ENCODE results near the gene ZNF490.

ZNF490 gene

GRCh38 chr19:12641456-12641855, 30.8 kb upstream of the ZNF490 start:
- no peaks in the 10 kb centered on the region for H3K4me1 ChIP-seq (ENCODE audit: control insufficient read depth, insufficient read depth, low read length)
- no peak for TF ChIP-seq ZNF138 (tag by site-specific recombination; IDR thresholded peaks at IDR 0.05; ENCODE audit: borderline replicate concordance)
- TF ChIP-seq ZNF785 (tag by site-specific recombination; IDR thresholded peaks at IDR 0.05) = no peak
- no peak for TF ChIP-seq ZNF626 (tag by site-specific recombination; IDR thresholded peaks at IDR 0.05)
- no peak for TF ChIP-seq GFI1B (tag by site-specific recombination; IDR thresholded peaks at IDR 0.05)
- no peak for TF ChIP-seq ZNF175 (tag by site-specific recombination; IDR thresholded peaks at IDR 0.05)
- no peak for TF ChIP-seq ZNF148 (tag by site-specific recombination; IDR thresholded peaks at IDR 0.05; ENCODE audit: borderline replicate concordance)
- no peak for TF ChIP-seq ZNF248 (tag by site-specific recombination; IDR thresholded peaks at IDR 0.05)
- no peak for TF ChIP-seq SP7 (tag by site-specific recombination; IDR thresholded peaks at IDR 0.05)
- no peak for TF ChIP-seq ZBTB8A (tag by site-specific recombination; IDR thresholded peaks at IDR 0.05)
- TF ChIP-seq ZFP3 (tag by site-specific recombination; IDR thresholded peaks at IDR 0.05; ENCODE audit: low read depth) = no peak
- TF ChIP-seq SP3 (tag by site-specific recombination; IDR thresholded peaks at IDR 0.05) = no peak
- no peak for TF ChIP-seq ZNF548 (tag by site-specific recombination; IDR thresholded peaks at IDR 0.05)
- TF ChIP-seq ZNF501 (tag by site-specific recombination; IDR thresholded peaks at IDR 0.05) = no peak
- TF ChIP-seq ZBTB6 (tag by site-specific recombination; IDR thresholded peaks at IDR 0.05) = no peak
- ChIA-PET POLR2A (interaction anchor here (0.7 kb wide), 1 partner anchor 101 kb away, joined by 3 read pairs; no protein-coding TSS in a partner anchor), CTCF (no interaction called here)
- H3K36me3 ChIP-seq (ENCODE audit: control insufficient read depth in 2 of 2, insufficient read depth in 1 of 2, low read length in 2 of 2) = peaks cover 0 to under 1% of the 10 kb centered on the region in 2 experiments; a peak in 1 of 3 replicates
- H3K4me3 ChIP-seq (ENCODE audit: low read depth, low read length) = no peak overlapping the region
- no peak overlapping the region for H3K27ac ChIP-seq (ENCODE audit: extremely low read depth, low read depth, low read length)
- H3K9me3 ChIP-seq (ENCODE audit: control insufficient read depth, insufficient read depth, low read depth, low read length) = no peaks in the 10 kb centered on the region

- Histone ChIP-seq H3K27ac (ENCODE audit: extremely low read depth, low read depth, low read length) (no peak overlapping the region), H3K36me3 (ENCODE audit: control insufficient read depth in 2 of 2, insufficient read depth in 1 of 2, low read length in 2 of 2) (no peaks in the 10 kb centered on the region), H3K4me3 (ENCODE audit: low read depth, low read length) (no peak overlapping the region), H3K4me1 (ENCODE audit: control insufficient read depth, insufficient read depth, low read length) (no peaks in the 10 kb centered on the region), H3K9me3 (ENCODE audit: control insufficient read depth, insufficient read depth, low read depth, low read length) (no peaks in the 10 kb centered on the region)
- ChIA-PET POLR2A (interaction anchor here (0.5 kb wide), 1 partner anchor 9 kb away, joined by 3 read pairs; no protein-coding TSS in a partner anchor), CTCF (interaction anchor here (0.6 to 1.3 kb wide), 6 partner anchors 11 to 1131 kb away, joined by 3 to 5 read pairs (median 4); no protein-coding TSS in a partner anchor)
- TF ChIP-seq BCL11A (tag by site-specific recombination; IDR thresholded peaks at IDR 0.05; ENCODE audit: low read depth) = no peak
- TF ChIP-seq YY2 (tag by site-specific recombination; IDR thresholded peaks at IDR 0.05) = no peak
- no peak for TF ChIP-seq INSM2 (tag by site-specific recombination; IDR thresholded peaks at IDR 0.05)
- no peak for TF ChIP-seq ZNF248 (tag by site-specific recombination; IDR thresholded peaks at IDR 0.05)
- no peak for TF ChIP-seq ZNF335 (tag by site-specific recombination; conservative IDR thresholded peaks at IDR 0.05)
- TF ChIP-seq ZFP37 (tag by site-specific recombination; IDR thresholded peaks at IDR 0.05) = no peak
Measured at GRCh38 chr19:12639901-12640613, 29.4 kb upstream of the ZNF490 start.
